Stimulated activated CD4-positive, alpha-beta T cell treated with anti-CD3 and anti-CD28 coated beads, Interleukin-4, amount 100 ng/mL, for 24 hours (primary cell): ENCODE results near the gene PDE4B.
A peak's percentile ranks its signal among the peaks of the same experiment; 100 is the strongest.

ENCODE experiments used
- DNase-seq: peaks from one replicate; pipeline ENCODE4 v3.0.0-alpha.2; 2020

The PDE4B gene

DNA sequence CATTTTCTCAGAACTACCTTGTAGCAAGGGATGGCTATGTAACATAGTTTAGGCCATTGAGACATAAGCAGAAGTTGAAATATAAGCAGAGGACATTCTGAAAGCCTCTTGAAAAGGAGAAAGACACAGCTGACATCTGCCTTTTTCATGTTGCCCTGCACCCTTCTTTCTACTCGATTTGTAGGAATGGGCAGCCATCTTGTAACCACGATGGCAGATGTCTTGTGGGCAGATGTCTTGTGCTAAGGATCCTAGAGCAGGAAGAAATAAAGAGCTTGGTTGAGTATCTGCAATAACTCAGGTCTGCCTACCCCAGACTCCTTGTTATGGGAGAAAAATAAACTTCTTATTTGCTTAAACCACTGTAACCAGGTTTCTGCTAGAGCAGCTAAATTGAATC, 351.0 kb downstream of the PDE4B start:
- no peak for DNase-seq

DNA sequence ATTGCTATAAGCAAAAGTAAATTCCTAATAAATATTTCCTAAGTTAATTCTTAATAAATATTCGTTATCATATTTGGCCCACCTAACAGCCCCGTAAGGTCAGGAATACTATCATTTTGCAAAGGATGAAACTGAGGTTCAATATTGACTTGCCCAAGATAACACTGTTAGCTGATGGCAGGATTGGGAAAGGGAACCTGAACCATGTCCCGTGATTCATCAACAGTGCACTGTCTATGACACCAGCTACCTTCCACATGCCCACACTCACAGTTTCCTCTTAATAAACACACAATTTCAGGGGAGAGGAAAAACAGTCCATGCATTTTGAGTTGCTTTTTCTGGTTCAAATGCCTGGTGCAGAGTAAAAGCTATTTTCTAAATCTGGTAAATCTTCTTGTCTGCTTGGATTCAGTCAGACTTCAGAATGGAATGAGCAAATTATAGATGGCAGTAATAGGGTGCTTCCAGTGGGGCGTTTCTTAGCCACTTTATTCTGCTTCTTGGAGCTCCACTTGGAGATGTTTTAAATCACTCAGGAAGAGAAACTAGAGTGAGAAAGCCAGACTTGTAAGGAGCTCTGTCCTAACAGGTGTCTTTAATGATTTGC, 354.6 kb downstream of the PDE4B start:
- no peak for DNase-seq

DNA sequence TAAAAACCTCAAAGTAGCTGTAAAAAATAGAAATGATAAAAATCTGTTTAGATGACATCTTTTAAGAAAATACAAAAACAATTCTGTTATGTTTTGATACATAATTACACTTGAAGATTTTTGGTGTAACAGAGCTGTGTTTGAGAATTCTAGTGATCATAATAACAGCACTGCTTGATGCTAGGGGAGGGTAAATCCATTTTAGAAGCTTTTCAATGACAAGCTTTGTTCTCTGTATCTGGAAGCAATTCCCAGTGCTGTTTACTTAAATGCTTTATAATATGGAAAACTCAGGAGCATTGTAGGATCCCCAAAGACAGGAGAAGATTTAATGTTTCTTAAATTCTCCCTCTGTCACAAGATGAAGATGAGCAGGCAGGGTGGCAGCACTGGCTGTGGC, 359.3 kb downstream of the PDE4B start:
- DNase-seq: no peak

DNA sequence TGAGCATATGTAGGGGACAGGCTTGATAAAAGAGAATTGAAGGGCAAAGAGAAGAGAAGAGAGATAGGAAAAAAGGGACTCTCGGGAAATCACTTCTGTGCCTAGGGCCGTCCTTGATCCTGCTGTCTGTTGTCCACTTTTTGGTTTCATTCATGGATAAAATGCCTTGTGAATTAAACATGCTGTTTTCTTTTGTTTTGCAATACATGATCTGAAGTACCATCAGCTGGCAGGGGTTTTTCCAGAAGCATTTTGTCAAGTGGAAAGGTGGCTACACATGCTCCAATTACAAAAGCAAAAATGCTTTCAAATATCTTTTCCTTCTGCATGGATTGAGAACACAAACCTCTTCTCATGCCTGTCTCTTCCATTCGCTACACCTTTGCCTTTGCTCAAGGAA, 361.7 kb downstream of the PDE4B start:
- no peak for DNase-seq

DNA sequence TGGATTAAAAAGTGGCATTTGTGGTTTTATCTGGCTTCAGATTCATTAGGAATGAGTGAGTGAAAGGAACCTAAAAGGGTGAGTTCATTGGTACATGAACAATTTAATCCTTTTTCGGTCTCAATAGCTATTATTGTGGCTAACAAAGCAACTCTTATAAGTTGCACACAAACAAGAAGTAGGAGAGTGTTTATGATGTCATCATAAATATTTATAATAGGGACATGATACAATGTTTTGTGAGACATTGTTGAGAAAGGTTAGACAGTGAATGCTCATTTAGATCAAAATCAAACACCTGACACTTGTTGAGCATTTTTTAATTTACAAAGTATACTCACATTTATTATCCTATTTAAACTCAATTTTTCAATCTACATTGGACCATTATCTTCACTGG, 363.4 kb downstream of the PDE4B start:
- no peak for DNase-seq

DNA sequence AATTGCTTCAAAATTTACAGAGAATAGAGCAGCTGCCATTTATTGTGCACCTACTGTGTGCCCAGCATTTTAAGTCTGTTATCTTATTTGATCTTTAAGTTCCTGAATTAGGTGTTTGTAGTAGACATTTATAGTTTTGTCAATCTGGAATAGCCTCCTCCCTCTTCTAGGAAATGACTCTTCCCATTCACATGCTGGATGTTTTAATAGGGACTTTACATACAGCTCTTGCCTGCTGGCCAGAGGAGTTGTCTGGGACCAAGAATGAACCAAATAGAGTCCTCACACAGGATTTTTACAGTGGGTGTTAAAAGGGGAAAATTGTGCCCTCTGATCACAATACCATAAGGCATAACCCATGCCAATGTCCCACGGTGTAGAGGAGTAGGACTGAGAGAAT, 367.1 kb downstream of the PDE4B start:
- DNase-seq: no peak

DNA sequence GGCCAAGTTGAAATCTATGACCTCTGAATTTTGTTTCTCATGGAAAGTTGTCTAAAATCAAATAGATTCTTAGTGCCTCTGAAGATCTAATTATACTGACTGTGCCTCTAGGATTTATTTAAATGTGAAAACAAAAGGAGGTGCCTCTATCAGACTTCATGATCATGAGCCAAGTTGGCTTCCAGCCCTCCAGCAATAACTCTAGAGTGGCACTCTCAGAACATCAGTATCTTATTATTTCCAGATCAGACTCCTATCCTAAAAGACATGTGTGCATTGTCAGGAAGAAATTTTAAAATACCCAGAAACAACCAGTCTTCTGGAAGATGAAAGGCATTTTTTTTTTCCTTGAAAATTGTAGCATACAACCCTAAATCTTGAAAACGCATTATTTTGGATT, 368.0 kb downstream of the PDE4B start:
- DNase-seq: no peak

DNA sequence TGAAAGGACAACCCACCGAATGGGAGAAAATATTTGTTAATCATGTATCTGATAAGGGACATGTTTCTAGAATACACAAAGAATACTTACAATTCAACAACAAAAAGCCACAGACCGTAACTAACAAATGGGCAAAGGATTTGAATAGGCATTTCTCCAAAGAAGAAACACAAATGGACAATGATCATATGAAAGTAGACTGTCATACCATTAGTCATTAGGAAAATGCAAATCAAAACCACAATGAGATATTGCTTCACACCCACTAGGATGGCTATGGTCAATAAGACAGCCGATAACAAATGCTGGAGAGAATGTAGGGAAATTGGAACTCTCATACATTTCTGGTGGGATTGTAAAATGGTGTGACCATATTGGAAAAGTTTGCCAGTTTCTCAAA, 374.1 kb downstream of the PDE4B start:
- DNase-seq: no peak

DNA sequence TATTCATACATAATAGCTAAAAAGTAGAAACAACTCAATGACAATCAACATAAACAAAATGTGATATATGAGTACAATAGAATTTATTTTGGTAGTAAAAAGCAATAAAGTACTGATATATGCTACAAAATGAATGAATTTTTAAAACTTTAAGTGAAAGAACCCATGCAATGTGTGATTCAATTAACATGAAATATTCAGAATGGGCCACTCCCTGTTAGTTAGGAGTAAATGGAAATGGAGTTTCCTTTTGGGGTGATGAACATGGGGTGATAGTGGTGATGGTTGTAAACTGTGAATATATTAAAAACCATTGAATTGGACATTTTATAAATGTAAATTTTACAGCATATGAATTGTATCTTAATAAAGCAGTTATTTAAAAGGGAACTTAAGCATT, 374.6 kb downstream of the PDE4B start:
- DNase-seq: no peak

DNA sequence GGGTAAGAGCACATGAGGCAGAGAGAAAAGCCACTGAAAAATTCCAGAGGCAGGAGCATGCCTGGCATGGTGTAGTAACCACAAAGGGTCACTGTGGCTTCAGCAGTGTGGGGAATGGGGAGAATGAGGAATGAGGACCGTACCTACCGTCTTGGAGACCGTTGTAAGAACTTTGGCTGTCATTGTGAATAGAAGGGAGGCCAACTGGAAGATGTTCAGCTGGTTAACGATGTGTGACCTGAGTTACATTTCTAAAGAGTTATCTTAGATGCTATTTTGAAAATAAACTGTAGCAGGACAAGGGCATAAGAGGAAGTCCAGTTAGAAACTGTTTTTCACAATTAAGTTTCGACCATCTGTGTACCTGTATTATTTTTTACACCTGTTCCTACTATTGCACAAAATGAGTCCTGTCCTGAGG, 375.8 kb downstream of the PDE4B start:
- DNase-seq: no peak

DNA sequence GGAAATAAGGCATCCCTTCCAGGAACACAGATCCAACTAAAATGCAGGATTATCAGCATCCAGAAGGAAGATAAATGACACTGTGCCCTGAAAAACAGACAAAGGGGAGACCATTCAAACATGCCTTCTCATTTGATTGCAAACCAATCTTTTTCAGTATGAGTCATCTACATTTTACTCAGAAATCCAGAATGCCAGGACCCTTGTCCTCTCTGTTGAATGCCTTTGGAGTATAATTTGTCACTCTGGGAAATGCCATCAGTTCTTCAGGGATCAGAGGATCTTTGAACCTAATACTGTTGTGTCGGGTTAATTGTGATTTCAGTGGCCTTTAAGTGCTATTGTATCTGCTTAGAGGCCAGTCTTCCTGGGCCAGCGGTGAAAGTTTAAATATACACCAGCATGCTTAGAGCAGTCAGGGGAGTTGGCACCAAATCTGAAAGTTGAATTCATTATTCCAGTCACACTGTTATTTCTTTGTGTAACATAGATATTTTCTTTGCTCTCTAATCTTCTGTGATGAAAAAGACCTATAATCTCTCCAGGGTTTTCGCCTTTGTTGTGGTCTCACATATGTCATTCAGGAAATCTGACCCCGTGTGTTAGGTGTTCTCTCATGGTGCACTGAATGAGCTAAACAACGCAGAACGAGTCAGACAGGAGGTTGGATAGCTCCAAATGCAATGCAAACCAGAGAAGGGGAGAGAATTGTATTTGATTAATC, 376.4 kb downstream of the PDE4B start:
- no peak for DNase-seq

DNA sequence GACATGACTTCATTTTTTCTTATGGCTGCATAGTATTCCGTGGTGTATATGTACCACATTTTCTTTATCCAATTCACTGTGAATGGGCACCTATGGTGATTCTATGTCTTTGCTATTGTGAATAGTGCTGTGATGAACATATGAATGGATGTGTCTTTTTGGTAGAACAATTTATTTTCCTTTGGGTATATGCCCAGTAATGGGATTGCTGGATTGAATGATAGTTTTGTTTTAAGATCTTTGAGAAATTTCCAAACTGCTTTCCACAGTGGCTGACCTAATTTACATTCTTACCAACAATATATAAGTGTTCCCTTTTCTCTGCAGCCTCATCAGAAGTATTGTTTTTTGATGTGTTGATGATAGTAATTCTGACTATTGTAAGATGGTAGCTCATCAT, 379.6 kb downstream of the PDE4B start:
- no peak for DNase-seq

DNA sequence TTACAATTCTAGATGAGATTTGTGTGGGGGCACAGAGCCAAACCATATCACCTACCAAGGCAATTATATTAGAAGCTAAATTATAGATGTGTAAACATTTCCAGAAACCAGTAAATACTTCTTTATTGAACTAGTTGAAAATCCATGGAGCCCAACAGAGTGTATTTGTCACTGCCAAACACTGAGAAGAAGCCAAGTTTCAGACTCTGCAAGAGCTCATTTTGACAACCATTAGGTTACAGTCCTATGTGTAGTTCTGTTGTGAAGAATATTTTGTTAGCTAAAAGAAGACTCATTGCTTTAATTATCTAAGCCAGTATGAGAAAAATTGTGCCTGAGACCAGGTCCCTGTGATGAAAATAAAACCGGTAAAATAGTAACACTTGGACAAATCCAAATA, 382.4 kb downstream of the PDE4B start:
- DNase-seq: no peak

DNA sequence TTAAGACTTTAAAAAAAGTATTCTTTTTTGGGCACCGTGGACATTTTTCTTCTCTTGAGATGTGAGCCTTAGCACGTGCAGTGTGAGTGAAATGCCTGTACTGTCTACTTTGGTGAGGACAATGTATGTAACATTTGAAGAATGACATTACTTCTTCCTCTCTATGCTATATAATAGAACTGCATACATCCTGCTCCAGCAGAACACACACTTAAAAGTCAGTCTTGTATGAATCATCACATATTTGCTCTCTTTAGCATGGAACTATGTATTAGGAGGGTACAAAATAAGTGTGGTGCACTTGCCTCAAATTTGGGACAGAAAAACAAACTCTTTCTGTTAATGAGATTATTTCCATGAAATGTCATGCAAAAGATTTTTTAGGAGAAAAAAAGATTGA, 382.9 kb downstream of the PDE4B start:
- no peak for DNase-seq

DNA sequence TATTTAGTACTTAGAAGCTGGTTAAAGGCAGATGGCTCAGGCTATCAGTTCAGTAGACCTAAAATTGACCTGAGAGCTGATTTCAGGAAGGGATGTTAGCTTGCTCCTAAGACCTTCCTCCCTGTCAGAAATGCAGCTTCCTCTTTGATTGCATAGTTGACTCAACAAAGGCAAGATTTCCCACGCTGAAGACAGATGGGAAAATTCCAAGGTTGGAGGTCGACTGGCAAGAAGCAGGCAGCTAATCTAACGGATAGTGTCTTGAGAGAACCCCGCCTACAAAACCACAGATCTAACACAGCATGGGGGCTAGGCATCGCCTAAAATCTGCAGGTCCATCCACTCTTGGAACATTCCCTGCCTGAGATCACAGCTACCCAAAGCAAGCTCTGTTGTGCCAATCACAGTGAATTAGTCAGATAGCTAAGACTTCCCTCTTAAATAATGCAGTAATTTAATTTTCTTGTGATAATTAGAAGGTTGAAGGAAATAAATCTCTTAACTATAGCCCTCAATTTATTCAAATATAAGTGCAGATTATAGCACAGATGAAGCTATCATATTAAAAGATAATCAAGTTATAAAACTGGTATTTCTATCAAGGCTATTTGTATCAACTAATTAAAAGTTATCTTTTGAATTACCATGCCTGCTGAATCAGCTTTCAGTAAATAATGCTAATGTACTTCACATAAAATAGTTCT, 383.5 kb downstream of the PDE4B start:
- no peak for DNase-seq

DNA sequence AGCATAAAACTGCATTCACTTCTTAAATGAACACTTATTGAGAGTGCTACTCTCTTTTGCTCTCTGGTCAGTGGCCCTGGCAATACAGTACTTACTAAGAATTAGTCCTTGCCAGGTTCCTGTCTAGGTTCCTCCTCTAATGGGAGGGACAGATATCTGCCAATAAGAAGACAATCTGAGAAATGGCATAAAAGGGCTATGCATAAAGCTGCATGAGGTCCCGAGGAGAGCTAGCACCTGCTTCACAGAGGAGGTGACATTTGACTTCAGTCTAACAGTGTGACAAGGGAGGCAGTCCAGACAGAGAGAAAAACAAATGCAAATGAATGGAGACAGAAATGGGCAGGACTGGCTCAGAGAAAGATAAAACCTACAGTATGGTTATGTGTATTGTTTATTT, 384.1 kb downstream of the PDE4B start:
- DNase-seq: no peak

DNA sequence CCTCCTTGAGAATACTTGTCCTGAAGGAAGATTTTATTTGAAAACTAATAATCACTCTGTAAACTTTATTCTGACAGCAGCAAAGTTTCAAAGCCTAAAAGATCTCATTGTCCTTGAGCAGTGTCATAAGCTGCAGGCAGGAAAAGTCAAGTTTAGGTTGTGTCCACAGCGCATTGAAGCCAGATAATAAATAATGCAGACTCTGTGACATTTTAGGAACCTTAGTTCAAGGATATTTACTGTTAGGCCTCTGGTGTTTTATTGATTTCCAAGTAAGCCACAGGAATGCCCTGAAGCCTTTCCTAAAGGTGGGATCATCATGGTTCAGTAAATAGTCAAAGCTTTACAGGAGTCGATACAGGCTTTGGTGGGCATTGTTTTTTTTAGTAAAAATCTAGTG, 384.8 kb downstream of the PDE4B start:
- no peak for DNase-seq

DNA sequence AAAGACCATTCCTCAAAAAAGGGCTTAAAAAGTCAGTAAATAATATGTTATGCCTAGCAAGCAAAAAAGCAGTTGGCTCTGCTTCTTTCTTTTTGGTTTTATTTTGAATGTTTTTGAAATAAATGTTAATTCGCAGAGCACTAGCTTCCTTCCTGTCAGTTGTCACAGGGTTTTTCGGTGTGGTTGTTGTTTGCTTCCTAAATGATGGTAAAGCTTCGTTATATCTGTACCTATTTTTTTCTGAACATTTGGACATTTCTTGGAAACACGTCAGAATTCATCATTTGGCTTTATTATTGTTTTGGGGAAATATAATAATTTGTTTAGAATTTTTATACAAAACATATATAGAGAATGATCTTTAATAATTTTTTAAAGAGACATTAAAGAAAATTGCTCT, 389.3 kb downstream of the PDE4B start:
- no peak for DNase-seq

DNA sequence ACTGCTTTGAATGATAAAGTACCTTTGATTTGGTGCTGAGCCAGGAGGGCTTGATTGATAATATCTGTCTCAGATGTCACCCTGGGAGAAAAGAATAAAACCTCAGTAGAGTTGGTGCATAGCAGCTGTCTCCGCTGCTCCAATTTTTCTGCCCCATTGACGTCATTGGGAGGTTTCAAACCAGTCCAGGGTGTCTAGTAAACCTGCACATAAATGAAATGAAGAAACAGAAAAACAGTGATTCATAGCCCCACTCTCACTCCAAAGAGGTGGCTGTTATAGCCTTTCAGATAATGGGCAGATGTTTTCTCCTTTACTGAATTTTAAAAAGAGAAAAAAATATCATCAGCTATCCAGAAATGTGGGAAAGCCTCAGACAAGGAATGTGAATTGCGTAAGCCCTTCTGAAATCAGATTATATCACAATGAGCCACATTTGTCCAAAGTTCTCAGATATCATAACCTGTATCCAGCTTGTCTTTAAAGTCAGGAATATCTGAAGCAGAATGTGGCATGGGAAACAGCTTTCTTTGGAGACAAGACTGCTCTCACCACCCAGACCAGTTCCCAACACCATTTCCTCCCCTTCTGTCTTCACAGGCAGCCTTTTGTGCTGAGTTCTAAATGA, 390.0 kb downstream of the PDE4B start:
- peak; percentile 34 for DNase-seq

DNA sequence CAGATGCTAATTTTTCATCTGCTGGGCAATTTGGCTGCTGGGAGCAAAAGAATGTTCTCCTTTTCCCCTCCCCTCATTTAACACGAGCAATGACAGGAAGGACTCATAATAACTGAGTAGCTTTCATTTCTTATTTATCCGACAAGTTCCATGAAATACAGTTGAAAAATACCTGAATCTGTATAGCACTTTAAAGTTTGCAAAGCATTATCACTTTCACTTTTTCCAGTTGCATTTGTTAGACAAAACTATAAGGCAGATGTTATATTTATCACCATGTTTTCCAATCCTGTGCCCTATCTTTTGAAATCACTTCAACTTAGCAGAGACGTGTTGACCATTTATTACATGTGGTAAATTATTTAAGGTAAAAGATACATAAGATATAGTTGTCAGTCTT, 390.7 kb downstream of the PDE4B start:
- DNase-seq: no peak

DNA sequence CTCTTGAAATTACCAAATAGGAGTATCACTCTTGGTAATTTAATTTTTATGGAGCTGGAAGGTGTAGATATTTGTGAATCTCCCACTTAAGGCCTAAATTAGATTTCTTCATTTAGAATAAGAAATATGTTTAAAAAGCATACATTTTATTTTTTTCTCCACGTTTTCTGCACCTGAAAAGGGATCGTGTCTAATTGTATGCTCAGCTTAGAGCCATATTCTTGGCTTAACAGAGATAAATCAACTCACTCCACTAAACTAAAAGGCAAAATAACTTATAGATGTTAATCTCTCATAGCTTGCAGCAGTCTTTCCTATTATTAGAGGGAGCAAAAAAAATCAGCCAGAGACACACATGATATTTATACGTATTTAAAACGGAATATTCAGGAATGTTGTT, 404.4 kb downstream of the PDE4B start:
- no peak for DNase-seq

DNA sequence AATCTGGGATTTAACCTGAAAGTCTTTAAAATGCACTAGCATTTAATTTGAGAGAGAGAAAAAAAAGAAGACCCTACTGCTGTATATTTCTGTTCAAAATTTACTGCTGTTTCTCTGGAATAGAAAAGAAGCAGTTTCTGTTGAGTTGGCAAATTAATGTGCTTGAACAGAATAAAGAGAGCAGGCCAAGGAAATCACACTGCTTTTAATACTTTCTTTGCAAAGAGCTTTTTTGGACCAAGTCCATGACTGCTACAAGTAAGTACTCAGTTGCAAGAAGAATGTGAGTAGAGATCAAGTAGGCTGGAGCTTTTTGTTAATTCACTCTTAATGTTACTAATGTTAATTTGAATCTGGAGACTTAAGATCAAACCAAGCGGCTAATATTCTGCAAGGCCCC, 405.1 kb downstream of the PDE4B start:
- DNase-seq: no peak

DNA sequence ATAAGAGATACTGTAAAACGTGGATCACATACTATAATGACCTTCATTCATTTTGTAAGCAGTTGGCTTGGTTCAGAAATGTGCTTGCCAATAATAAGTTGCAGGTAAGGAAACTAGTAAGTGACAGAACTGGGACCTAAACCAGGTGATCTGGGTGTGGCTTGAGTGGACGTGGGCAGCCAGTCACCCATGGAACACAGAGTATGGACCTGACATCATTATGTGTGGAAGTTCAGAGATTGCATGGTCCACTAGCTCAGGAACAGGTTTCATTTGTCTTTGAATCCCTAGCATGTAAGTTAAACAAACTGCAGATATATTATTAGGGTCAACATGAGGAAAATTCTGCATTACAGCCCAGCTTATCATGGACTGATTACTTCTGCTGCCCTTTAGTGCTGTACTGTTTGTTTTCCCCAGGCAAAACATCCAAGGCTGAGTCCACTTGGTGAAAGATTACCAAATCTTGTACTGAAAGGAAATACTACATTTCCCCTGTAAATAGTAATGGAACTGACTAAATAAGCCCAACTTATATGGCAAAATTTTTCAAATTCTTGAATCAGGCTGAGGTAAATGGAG, 414.0 kb downstream of the PDE4B start:
- DNase-seq: no peak

DNA sequence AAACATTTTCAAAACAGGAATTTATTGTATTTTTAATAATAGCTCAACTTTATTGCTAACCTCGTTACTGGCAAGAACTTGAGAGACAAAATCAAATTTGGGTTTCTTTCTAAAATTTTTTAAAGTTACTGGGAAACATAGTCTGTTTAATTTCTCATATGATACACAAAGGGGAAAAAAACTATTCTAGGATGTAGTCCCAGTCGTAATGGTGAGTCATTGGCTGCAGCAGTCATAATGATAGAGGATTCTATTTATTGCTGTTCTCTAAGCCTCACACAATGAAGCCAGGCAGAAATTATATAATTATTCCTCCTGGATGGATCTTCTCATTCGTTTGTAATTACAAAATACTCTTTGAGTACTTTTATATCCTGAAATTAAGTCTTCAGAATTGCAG, 414.8 kb downstream of the PDE4B start:
- DNase-seq: no peak
